NCI-H146 treated with DMSO at 0.1 percent for 48 hours (cell line): Measurements from ENCODE around the gene PITPNC1.
"Not testable (repeated sequence)": the region's sequence is repeated elsewhere in the genome, so short reads cannot be mapped to it uniquely, and the experiment has no call there.

ENCODE experiments used
- DNase-seq: peaks from one replicate; lab custom pipeline; 2025; ENCODE audit not compliant: unreplicated experiment; lab: John Stamatoyannopoulos, UW

The PITPNC1 gene

DNA sequence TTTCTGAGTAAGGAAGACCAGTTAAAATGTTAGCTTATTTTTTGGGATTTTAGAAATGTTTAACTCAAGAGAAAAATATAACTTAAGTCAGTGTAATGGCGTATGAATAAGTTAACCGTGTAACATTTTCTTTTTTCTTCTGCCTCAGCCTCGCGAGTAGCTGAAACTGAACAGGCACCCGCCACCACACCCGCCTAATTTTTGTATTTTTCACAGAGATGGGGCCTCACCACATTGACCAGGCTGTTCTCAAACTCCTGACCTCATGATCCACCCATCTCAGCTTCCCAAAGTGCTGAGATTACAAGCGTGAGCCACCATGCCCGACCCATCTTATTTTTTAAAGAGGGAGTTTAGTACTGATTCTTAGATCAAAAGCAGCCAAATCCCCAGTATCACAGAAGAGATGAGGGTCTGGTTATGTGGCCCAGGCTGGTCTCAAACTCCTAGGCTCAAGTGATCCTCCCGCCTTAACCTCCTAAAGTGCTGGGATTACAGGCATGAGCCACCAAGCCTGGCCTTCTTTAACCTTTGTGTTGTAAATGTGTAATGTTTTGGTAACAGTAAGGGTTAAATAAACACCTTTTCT lies 16.8 kb downstream of the PITPNC1 start:
- no peak for DNase-seq

DNA sequence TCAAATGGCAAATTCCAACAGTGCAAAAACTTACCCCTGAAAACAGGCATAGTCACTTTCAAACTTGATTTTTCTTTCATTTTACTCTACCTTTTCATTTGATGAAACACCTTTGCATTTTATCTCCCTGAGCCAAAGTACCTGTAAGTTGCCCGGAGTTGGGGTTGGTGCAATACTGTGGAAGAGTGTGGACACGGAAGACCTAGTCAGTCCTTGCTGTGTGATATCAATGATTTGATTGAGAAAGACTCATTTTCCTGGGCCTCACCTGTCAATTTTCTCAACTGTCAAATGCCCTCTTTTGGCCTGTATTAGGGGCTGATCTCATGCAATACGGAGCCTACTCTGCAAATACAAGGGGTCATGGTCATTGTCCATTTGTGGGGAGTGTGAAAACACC lies 22.6 kb downstream of the PITPNC1 start:
- no peak for DNase-seq

DNA sequence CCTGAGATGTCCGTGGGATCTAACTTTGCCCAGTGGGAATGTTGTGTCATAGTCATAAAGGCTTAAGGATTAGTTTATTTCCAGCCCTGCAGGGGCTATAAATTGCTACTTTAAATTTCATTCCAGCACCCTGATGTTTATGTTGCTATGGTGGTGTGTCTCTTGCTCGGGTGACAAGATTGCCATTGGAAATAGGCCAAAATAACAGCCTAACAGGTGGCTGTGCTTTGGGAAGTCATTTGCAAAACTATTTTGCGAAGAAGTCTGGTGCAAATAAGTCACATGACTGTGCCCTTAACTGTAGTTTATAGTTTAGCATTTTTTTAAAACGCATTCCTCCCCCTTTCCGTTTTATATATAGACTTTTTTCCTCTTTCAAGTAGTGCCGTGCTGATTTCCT lies 23.1 kb downstream of the PITPNC1 start:
- DNase-seq = no peak

DNA sequence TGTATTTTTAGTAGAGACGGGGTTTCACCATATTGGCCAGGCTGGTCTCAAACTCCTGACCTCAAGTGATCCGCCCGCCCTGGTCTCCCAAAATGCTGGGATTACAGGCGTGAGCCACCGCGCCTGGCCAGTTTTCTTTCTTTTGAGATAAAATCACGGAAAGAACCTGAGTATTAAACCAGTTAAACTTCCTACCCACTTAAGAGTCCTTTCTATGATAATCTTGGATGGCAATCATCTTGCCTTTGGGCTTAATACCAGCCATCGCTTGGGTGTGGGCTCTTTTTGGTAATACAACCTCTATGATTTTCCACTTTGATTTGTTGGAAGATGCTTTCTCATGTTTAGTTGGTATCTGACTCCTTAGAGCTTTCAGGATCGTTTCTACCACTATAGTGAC lies 24.0 kb downstream of the PITPNC1 start:
- no peak for DNase-seq

DNA sequence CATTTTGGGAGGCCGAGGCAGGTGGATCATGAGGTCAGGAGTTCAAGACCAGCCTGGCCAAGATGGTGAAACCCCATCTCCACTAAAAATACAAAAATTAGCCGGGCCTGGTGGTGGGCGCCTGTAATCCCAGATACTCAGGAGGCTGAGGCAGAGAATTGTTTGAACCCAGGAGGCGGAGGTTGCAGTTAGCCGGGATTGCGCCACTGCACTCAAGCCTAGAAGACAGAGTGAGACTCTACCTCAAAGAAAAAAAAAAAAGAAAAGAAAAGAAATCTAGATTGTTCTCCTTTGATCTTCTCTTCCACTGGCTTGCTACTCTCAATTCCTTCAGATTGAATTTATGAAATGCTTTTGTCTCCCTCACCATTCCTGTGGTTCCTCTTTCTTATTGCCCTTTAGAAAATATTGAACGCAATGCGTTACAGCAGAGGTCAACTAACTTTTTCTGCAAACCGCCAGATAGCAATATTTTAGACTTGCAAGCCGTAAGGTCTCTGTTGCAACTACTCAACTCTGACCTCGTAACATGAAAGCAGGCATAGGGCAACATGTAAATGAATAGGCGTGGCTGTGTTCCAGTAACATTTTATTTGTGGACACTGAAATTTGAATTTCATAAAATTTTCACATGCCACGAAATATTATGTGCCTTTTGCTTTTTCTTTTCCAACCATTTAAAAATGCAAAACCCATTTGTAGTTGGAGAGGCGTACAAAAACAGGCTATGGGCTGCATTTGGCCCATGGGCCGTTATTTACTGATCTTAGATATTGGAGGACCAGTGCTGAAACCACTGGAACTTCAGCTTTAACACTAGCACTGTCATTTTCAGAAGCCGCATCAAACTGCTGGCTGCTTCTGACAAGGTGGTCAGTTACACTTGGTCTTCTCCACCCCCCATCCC lies 24.8 kb downstream of the PITPNC1 start:
- DNase-seq = no peak

DNA sequence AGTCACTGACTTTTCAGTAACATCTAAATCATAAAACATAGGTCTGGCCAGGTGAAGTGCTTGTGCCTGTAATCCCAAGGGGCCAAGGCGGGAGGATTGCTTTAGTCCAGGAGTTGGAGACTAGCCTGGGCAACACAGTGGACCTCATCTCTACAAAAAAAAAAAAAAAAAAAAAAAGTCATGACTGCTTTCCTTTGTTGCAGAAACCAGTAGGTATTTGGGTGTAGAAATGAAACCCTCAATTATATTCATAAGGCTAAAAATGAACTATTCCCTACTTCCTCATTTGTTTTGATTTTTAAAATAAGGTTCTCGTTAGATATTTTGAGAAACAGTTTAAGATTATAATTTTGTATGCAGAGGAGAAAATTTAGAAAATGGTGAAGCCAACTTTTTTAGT lies 26.0 kb downstream of the PITPNC1 start:
- DNase-seq = no peak

DNA sequence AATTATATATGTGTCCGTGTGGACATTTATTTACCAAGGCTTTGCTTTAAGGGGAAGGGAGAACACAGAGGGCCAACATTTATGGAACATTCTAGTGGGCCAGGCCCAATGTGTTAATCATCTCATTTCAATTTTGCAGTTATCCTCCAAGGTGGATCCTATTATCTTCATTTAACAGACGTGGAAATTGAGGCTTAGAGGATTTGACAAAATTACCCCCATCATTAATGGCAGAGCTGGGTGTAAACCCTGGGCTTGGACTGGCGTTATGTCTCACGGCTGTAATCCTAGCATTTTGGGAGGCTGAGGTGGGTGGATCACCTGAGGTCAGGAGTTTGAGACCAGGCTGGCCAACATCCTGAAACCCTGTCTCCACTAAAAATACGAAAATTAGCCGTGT lies 26.4 kb downstream of the PITPNC1 start:
- no peak for DNase-seq

DNA sequence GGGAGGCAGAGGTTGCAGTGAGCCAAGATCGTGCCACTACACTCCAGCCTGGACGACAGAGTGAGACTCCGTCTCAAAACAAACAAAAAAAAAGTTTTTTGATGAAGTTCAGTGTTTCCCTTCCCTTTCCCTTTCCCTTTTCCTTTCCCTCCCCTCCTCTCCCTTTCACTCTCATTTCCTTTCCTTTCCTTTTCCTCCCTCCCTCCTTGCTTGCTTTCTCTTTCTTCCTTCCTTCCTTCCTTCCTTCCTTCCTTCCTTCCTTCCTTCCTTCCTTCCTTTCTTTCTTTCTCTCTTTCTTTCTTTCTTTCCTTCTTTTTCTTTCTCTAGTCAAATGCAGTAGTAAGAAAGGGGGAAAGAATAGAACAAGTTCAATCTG lies 31.4 kb downstream of the PITPNC1 start:
- DNase-seq = not testable (repeated sequence)

DNA sequence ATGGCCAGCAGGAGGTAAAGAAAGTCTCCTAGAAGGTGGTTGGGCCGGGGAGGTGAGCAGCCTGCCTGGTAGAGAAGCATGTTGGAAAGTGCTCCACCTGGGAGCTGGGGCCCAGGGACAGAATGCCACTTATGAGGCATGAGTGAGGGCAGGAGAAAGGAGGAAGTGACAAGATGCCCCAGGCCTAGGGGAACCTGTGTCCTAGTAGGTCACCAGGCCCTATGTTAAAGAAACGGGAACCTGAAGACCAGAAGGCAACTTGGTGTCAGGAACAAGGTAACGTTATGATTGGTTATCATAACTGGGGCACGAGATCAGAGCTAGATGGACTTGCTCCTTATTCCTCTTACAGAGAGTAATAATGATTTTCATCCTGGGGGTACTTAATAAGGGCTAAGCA lies 34.3 kb downstream of the PITPNC1 start:
- no peak for DNase-seq

DNA sequence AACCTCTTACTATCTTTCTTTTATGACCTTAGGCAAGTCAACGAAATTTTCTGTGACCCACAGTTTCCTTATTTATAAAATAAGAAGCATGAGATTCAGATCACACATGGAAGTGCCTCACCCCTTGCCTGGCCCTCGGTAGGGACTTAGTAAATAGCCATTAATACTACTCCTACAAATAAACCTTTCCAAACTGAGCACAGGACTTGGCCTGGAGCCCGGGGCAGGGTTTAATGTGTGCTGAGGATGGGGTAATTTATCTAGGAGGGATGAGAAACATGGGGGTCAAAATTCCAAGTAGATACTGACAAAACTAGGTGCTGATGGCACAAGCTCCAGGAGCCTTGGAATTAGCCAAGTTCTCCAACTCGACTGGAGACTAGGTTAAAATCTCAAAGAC lies 35.0 kb downstream of the PITPNC1 start:
- DNase-seq = no peak

DNA sequence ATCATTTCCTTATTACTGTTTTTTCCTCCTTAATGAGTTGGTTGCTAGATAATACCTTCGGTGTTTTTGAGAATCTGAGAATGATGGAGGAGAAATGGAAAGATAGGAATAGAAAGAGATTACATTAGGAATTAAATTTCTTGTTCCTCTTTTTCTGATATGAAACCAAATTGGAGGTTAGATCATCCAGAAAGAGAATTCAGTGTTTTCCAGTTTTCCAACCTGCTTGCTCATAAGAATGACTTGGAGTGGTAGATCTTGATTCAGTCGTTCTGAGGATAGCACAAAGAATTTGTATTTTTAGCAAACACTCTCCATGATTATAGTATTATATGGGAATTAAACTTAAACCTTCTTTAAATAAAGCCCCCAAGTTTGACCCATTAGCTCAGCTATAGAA lies 35.9 kb downstream of the PITPNC1 start:
- no peak for DNase-seq

DNA sequence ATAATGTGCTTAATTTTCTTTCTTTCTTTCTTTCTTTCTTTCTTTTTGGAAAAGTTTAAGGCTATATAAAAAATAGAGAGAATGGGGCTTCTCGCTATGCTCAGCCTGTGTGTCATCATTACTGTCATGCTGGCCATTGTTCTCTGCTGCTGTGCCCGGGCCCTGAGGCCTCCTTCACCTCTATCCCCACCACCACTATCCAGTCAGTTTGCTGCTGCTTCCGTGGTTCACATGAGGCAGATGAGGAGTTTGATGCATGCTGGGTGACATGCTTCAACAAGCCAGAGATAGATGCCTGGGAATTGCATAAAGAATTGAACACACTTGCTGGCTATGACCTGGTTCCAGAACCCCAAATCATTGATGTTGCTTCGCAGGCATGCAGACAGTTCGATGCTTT lies 36.3 kb downstream of the PITPNC1 start:
- DNase-seq = no peak

DNA sequence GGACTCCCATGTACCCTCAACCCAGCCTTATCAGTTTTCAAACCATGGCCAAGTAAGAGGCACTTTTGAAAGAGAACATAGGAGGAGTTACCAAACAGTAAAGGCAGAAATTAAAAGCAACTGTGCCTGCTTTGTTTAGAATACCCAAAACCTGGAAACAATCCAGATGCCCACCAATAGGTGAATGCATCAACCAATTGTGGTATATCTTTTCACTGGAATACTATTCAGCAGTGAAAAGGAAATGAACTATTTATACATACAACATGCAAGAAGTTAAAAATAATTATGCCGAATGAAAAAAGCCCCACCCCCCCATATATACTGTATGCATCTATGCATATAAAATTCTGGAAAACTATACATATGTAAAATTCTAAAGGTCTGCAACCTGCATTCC lies 37.0 kb downstream of the PITPNC1 start:
- no peak for DNase-seq

DNA sequence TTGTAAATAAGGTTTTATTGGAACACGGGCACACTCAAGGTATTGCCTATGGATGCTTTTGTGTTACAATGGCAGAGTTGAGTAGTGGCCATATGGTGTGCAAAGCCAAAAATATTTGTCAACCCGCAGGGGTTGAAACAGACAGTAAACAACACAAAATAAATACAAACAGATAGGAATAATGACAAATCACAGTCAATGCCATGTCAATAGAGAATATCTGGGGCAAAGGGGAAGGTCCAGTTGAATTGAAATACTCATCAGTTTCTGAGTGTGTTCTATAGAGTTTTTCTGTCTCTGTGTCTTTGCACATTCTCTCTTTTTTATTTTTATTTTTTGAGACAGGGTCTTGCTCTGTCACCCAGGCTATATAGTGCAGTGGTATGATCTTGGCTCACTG lies 37.5 kb downstream of the PITPNC1 start:
- no peak for DNase-seq

DNA sequence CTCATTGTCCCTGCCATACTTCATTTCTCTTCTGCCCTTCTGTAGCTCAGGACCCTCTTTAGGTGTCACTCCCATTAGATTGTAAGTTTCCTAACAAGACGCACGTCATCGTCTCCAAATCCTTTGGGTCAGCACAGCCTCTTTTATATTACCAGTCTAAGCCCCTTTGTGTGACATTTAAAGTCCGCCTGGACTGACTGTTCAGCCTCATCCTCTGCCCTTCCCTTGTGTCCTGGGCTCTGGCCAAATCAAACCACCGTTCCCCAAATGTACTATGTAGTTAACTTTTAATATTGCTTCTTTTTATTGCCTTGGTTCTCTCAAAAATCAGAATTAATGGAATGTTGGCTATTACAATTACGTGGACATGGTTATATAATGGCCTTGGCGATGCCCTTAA lies 38.2 kb downstream of the PITPNC1 start:
- DNase-seq = no peak

DNA sequence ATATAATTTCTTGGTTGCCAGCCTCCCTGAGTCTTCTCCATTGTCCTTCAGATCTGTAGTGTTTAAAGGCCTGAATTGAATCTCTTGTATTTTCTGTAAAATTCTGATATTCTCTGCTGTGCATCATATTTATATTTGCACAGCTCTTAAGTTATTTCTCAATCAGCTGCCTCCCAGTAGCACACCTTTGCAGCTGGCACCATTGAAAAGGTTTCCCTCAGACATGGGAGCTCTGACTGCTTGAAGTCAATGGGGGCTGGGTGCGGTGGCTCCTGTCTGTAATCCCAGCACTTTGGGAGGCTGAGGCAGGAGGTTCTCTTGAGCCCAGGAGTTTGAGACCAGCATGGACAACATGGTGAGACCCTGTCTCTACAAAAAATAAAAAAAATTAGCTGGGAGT lies 40.4 kb downstream of the PITPNC1 start:
- DNase-seq = no peak

DNA sequence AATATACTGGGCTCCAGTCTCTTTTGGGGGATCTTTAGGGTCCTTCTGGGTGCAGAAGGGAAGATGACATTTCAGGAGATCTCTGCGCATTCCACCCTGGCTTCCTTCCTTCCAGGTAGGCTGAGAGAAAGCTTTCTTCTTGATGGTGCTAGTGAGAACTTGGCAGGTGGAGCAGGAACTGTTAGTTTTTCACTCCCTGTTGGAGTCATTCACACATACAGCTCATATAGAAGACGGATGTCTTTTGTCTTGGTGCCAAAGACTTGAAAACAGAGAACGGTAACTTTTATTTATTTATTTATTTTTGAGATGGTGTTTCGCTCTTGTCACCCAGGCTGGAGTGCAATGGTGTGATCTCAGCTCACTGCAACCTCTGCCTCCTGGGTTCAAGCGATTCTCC lies 43.9 kb downstream of the PITPNC1 start:
- DNase-seq = no peak

DNA sequence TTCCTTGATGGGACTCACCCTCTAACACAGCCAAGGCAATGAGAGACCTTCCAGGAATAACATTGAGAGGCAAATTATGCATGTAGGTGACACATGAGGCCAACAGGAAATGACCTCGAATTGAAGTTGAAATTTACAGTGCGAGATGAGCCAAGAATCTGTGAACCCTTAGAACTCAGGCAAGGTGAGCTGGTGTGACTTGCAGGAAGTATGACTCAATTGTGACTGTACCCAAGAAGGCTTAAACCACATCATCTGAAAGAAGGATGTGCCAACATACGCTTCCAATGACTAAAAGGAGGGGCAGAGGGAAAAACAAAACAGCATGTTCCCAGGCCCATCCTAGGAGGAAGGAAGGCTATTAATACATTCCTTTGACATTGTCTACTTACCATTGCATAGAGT lies 44.8 kb downstream of the PITPNC1 start:
- no peak for DNase-seq

DNA sequence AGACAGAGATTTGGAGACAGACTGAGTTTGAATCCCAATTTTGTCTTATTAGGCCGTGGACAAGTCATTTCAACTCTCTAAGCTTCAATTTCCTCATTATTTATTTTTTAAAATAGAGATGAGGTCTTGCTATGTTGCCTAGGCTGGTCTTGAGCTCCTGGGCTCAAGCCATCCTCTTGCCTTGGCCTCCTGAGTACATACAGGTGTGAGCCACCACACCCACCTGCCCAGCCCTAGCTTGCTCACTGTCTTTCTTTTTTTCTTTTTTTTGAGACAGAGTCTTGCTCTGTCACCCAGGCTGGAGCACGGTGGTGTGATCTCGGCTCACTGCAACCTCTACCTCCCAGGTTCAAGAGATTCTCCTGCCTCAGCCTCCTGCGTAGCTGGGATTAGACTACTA lies 45.2 kb downstream of the PITPNC1 start:
- not testable (repeated sequence) for DNase-seq

DNA sequence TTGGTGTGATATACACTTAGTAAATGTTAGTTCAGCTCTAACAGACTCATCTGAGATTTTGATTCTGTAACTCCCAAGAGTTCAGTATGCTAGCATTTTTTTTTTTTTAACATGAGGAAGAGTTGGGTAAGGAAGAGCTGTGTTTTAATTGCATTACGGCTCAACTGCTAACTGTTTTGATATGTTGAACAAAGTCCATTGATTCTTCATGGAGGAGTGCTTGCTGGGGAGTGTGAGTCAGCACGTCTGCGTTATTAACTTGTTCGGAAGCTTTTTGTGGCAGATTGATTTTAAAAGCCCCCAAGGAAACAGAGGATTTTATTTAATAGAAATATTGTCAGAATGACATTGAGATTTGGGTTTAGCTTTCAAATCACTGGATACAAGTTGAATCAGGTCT lies 45.8 kb downstream of the PITPNC1 start:
- no peak for DNase-seq

DNA sequence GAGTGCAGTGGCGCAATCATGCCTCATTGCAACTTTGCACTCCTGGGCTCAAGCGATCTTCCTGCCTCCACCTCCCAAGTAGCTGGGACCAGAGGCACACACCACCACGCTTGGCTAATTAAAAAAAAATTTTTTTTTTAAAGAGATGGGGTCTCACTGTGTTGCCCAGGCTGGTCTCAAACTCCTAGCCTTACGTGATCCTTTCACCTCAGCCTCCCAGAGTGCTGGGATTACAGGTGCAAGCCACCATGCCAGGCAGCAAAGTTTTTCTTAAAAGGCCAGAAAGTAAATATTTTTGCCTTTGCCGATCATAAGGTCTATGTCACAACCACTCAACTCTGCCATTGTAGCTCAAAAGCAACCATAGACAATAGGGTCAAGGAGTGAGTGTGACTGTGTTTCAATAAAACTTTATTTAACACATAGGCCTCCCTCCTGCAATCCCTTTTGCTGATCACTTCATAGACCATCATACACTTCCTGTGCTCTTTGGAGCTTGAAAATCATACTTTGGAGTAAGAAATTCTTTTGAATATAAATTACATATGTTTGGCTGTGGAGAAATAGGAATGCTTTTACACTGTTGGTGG lies 48.6 kb downstream of the PITPNC1 start:
- no peak for DNase-seq

DNA sequence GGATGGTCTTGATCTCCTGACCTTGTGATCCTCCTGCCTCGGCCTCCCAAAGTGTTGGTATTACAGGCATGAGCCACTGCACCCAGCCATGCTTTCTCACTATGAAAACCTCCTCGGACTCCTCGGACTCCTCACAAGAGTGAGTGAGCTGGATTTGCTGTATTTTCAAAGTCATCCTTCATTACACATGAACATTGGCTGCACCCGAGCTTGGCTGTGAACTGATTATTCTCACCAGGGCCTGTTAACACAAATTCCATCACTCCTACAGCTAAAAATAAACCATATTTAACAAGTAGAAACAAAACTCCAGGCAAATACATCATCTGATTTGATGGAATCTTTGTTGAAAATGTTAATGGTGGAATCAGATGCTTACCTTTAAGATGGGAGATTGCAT lies 50.3 kb downstream of the PITPNC1 start:
- DNase-seq = no peak
